DND-41 (cell line): Measurements from ENCODE around the gene ATP6V0A1.

Experiments
- CTCF ChIP-seq: IDR thresholded peaks from 2 replicates; pipeline ENCODE4 v1.5.1; 2012; ENCODE audit warnings: borderline replicate concordance, low read length, moderate library complexity, mild to moderate bottlenecking; ENCODE audit not compliant: poor library complexity, severe bottlenecking; ENCODE audit errors: extremely low read depth
- EZH2 ChIP-seq: IDR thresholded peaks from 3 replicates; pipeline ENCODE4 v1.6.1; 2012; ENCODE audit warnings: borderline replicate concordance, low read depth, mild to moderate bottlenecking, moderate library complexity, low read length, inconsistent platforms; ENCODE audit not compliant: severe bottlenecking

- TF ChIP-seq CTCF (no peak), EZH2 (no peak)
Measured at GRCh38 chr17:42414704-42415409, 43.8 kb upstream of the ATP6V0A1 start.
